Testis (tissue), 2 donors: ENCODE data around the gene ZACN.

Source experiments
- POLR2A ChIP-seq: fragments of 450-650 bp; IDR thresholded peaks from one replicate; pipeline ENCODE4 v1.6.1; 2017; ENCODE audit warnings: antibody characterized with exemption, mild to moderate bottlenecking, moderate library complexity
- TF ChIP-seq, protein P1 (sequence below), 3 experiments: fragments of 450-650 bp in 2 of 3; fragments of 200-600 bp in 1 of 3; sonication (generic) in 1 of 3; IDR thresholded peaks; one replicate each; pipeline ENCODE4 v1.5.1; 2016 to 2019; ENCODE audit warnings: antibody characterized with exemption in 3 of 3, mild to moderate bottlenecking in 2 of 3, moderate library complexity in 1 of 3

DNA sequence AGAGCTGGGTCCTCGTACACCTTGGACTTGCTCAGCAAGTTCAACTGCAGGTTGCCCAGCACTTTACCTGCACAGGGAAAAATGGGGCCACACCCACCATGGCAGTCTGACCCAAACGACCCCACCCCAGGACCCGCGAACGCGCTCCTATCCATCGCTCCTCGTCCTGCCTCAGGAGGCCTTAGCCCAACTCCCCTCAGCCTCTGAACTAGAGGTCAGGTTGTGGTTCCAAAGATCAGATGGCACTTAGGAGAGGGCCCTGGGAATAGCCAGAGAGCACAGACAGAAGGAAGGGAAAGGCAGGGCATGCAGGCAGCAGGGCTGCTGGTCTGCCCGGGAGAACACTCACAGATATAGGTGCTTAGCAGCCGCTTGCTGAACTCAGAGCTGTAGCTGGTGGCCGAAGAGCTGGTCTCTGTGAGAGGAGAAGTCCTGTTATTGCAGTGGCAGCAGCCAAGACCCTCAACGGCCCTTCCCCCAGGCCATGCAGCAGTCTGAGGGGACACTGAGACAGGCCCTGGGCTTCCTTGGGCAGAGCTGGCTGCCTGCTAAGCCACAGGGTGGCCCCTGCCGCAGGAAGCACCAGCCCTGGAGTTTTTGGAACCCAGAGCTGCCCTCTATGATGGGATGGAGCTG, 6.9 kb downstream of the ZACN start:
- TF ChIP-seq, protein P1, sequence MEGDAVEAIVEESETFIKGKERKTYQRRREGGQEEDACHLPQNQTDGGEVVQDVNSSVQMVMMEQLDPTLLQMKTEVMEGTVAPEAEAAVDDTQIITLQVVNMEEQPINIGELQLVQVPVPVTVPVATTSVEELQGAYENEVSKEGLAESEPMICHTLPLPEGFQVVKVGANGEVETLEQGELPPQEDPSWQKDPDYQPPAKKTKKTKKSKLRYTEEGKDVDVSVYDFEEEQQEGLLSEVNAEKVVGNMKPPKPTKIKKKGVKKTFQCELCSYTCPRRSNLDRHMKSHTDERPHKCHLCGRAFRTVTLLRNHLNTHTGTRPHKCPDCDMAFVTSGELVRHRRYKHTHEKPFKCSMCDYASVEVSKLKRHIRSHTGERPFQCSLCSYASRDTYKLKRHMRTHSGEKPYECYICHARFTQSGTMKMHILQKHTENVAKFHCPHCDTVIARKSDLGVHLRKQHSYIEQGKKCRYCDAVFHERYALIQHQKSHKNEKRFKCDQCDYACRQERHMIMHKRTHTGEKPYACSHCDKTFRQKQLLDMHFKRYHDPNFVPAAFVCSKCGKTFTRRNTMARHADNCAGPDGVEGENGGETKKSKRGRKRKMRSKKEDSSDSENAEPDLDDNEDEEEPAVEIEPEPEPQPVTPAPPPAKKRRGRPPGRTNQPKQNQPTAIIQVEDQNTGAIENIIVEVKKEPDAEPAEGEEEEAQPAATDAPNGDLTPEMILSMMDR (IDR thresholded peaks at IDR 0.05) = no peak
- TF ChIP-seq POLR2A = no peak
